ENCODE data around the gene BPIFB4.

BPIFB4 gene

DNA sequence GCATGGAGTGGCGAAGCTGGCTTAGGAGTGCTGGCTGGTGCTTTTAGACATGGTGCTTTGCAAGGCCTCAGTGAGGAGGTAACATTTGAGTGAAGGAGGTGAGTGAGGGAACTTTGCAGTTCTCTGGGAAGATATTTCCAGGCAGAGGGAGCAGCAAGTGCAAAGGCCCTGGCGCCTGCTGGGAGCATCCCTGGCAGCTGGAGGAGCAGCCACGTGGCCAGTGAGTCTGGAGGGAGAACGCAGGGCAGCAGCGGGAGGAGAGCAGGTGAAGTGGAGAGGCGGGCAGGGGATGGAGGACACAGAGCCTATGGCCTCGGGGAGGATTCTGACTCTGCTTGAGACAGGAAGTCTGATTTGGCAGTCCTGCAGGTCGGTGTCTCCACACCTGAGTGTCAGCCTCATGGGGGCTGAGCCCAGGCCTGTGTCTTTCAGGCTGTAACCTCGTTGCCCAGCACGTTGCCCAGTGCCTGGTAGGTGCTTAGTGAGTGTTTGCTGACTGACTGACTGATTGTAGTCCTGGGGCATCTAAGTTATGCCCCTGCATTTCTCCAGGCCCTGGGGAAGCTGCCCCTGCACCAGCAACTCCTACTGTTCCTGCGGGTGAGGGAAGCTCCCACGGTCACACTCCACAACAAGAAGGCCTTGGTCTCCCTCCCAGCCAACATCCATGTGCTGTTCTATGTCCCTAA, 11.0 kb upstream of the BPIFB4 start:
- no peak for FAIRE-seq
- no peak for DNase-seq (ENCODE audit: insufficient read length, low spot score)
- TF ChIP-seq, protein P1, sequence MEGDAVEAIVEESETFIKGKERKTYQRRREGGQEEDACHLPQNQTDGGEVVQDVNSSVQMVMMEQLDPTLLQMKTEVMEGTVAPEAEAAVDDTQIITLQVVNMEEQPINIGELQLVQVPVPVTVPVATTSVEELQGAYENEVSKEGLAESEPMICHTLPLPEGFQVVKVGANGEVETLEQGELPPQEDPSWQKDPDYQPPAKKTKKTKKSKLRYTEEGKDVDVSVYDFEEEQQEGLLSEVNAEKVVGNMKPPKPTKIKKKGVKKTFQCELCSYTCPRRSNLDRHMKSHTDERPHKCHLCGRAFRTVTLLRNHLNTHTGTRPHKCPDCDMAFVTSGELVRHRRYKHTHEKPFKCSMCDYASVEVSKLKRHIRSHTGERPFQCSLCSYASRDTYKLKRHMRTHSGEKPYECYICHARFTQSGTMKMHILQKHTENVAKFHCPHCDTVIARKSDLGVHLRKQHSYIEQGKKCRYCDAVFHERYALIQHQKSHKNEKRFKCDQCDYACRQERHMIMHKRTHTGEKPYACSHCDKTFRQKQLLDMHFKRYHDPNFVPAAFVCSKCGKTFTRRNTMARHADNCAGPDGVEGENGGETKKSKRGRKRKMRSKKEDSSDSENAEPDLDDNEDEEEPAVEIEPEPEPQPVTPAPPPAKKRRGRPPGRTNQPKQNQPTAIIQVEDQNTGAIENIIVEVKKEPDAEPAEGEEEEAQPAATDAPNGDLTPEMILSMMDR (IDR thresholded peaks at IDR 0.05; ENCODE audit: insufficient read depth, missing control alignments), result no peak

DNA sequence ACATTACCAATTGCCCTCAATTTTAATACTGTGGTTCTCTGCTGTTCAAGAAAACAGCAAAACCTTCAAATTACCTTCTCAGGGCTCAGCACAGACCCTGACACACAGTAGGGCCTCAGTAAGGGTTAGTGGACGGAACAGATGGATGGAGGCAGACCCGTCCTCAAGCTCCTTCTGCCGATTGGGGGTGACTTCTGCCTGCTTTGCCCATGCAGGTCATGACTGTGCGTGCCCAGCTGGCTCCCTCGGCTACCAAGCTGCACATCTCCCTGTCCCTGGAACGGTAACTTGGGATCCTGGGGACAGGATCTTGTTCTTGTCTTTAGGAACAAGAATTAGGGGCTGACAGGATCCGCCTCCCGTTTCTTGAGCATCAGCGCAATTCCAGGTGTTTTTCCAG, 9.8 kb upstream of the BPIFB4 start:
- FAIRE-seq, result no peak
- TF ChIP-seq, protein P1 (IDR thresholded peaks at IDR 0.05; ENCODE audit: insufficient read depth, missing control alignments), result no peak
- DNase-seq (ENCODE audit: insufficient read length, low spot score), result no peak

DNA sequence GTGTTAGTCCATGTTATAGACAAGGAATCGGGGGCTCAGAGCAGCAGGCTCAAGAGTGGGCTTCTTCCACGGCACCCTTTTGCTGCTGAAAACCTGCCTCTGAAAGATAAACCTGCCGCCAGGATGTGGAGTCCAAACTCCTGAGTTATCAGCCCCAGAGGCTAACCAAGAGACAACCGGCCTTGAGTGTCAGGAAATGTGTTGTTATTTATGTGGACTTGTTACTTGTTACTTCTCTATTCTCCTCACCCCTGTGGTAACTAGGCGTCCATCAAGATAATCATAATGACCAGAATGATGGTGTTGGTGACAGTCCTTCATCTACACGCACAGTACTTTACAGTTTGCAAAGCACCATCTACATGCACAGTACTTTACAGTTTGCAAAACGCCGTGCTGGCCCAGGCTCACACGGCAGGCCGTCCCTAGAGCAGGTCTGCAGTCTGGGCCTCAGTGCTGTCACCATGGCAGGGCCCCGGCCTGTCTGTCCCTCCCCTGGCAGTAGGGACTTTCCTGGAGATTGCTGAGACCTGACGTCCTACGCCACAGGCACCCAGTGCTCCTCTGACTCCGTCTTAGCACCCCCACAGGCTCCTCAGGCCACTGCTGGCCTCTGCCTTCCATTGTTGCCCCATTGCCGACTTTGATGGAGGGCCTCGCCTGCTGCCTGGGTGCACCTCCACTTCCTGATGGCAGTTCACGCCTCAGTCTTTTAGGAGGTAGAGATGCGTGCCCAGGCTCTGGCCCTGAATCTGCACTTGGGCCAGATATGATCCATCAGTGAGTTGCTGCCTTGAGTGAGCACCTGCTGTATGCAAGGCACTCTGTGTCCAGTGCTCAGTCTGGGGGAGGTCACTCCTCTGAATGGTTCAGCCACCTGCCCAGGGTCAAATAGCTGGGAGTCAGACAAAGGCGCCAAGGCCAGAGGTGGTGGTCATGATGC, 9.1 kb upstream of the BPIFB4 start:
- TF ChIP-seq, protein P1 (IDR thresholded peaks at IDR 0.05; ENCODE audit: insufficient read depth, missing control alignments), result no peak
- DNase-seq (ENCODE audit: insufficient read length, low spot score) (no peak), FAIRE-seq (no peak)

DNA sequence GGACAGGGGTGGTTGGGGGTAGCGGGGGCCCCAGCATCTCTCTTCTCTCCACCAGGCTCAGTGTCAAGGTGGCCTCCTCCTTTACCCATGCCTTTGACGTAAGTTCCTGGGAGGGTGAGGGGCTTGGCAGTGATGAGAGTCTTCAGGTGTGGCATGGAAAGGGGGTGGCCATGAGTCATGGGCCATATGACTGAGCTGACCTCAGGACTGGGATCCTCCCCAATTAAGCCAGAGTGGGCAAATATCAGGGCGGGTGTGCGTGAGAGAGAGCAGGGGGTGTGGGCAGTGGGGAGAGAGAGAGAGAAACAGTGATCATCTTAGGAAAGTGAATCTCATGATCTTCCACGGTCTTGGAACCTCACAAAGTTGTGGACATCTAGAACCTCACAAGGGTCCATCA, 8.2 kb upstream of the BPIFB4 start:
- TF ChIP-seq, protein P1 (IDR thresholded peaks at IDR 0.05; ENCODE audit: insufficient read depth, missing control alignments), result no peak
- FAIRE-seq (no peak), DNase-seq (ENCODE audit: insufficient read length, low spot score) (no peak)

DNA sequence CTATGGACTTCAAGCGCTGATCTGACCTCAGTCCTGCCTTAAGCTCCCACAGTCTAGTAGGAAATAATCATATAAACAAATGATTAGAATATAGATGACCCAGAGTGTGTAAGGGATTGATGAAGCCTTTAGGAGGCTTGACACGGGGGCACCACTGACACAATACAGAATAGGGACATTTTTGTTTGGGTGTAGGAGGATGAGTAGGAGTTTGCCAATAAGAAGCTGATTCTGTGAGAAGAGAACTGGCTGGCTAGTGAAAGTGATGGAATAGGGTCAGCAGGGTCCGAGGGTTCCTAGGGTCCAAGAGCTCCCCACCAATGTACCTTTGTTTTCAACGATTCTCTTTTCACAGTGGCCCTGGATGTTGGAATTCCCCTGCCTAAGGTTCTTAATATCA, 7.1 kb upstream of the BPIFB4 start:
- no peak for FAIRE-seq
- no peak for DNase-seq (ENCODE audit: insufficient read length, low spot score)
- TF ChIP-seq, protein P1 (IDR thresholded peaks at IDR 0.05; ENCODE audit: insufficient read depth, missing control alignments), result no peak

DNA sequence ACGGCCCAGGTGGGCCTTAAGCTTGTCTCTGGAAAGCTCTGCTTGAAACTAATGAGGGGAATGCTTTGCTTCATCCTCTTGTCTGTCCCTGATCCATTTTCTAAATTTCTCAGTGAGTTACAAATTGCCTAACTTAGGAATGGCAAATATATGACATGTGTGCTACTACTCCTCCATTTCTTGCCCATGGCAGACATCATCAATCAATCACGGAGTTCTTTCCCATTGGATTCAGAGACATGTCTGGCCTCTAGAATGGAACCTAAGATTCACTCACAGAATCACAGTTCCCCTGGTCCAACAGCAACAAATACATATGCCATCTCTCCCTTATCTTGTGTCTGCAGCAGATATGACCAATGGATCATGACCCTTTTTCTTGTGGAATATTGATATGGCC, 6.6 kb upstream of the BPIFB4 start:
- no peak for FAIRE-seq
- TF ChIP-seq, protein P1 (IDR thresholded peaks at IDR 0.05; ENCODE audit: insufficient read depth, missing control alignments), result no peak
- DNase-seq (ENCODE audit: insufficient read length, low spot score), result no peak

DNA sequence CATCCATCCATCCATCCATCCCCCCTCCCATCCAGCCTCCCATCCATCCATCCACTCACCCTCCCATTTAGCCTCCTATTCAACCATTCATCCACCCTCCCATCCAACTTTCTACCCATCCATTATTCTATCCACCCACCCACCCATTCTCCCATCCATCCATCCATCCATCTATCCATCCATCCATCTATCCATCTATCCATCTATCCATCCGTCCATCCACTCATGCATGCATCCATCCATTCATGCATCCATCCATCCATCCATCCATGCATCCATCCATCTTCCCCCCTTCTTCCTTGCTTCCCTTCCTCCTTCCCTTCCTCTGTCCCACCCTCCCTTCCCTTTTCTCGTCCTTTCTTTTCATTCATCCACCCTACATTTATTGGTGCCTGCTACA, 4.8 kb upstream of the BPIFB4 start:
- TF ChIP-seq, protein P1 (IDR thresholded peaks at IDR 0.05; ENCODE audit: insufficient read depth, missing control alignments), result no peak
- DNase-seq (ENCODE audit: insufficient read length, low spot score) (no peak), FAIRE-seq (no peak)

All from D721Med (cell line).